GM23338 (cell line): ENCODE results near the gene E4F1. TPM values are rescaled to one million over a fixed set of nuclear protein-coding genes. Genes with fewer than 3 reads are reported as not detected.

ENCODE experiments used
- ATAC-seq: fragments of 200-7000 bp; cut with Tn5 transposase; 3 replicates; pipeline ENCODE4 v1.9.1; 2020
- DNase-seq: peaks from one replicate; pipeline ENCODE4 v3.0.0-alpha.2; 2015; ENCODE audit warnings: low spot score
- H2AFZ ChIP-seq: fragments of 200-600 bp; sonication (generic); 2 replicates; pipeline ENCODE4 v1.8.0; 2016; ENCODE audit warnings: antibody characterized with exemption, mild to moderate bottlenecking, moderate library complexity
- H3F3A ChIP-seq: fragments of 200-600 bp; sonication (generic); replicated peaks from 2 replicates; pipeline ENCODE4 v1.8.0; 2017; ENCODE audit warnings: antibody characterized with exemption, mixed run types, low read depth
- H3K27ac ChIP-seq: fragments of 200-600 bp; sonication (generic); 2 replicates; pipeline ENCODE4 v1.6.1; 2016; ENCODE audit warnings: low read depth
- H3K27me3 ChIP-seq: fragments of 200-600 bp; sonication (generic); 2 replicates; pipeline ENCODE4 v1.8.0; 2016; ENCODE audit warnings: mild to moderate bottlenecking, mixed run types, moderate library complexity; ENCODE audit not compliant: insufficient read depth
- H3K36me3 ChIP-seq: fragments of 200-600 bp; sonication (generic); 2 replicates; pipeline ENCODE4 v1.8.0; 2016; ENCODE audit warnings: mild to moderate bottlenecking; ENCODE audit not compliant: insufficient read depth
- H3K4me1 ChIP-seq: fragments of 200-600 bp; sonication (generic); 2 replicates; pipeline ENCODE4 v1.8.0; 2016; ENCODE audit warnings: mild to moderate bottlenecking, moderate library complexity; ENCODE audit not compliant: insufficient read depth
- H3K4me2 ChIP-seq: fragments of 200-600 bp; sonication (generic); 2 replicates; pipeline ENCODE4 v1.7.1; 2017; ENCODE audit warnings: mixed run types
- H3K4me3 ChIP-seq: fragments of 200-600 bp; sonication (generic); 2 replicates; pipeline ENCODE4 v1.6.1; 2016; ENCODE audit warnings: mixed run types
- H3K79me2 ChIP-seq: fragments of 200-600 bp; sonication (generic); replicated peaks from 2 replicates; pipeline ENCODE4 v1.8.0; 2017; ENCODE audit warnings: mild to moderate bottlenecking; ENCODE audit not compliant: insufficient read depth
- H3K9me2 ChIP-seq: fragments of 200-600 bp; sonication (generic); 2 replicates; pipeline ENCODE4 v1.8.0; 2017; ENCODE audit not compliant: insufficient read depth
- H4K20me1 ChIP-seq: fragments of 200-600 bp; sonication (generic); replicated peaks from 2 replicates; pipeline ENCODE4 v1.8.0; 2017; ENCODE audit warnings: mild to moderate bottlenecking; ENCODE audit not compliant: insufficient read depth
- H3K27ac Mint-ChIP-seq: 2 replicates; pipeline ENCODE4 v1.8.0; 2020; ENCODE audit warnings: inconsistent platforms, mild to moderate bottlenecking, moderate library complexity, mixed read lengths
- H3K27me3 Mint-ChIP-seq: 3 replicates; pipeline ENCODE4 v1.8.0; 2022; ENCODE audit warnings: low read depth, mild to moderate bottlenecking, moderate library complexity, mixed read lengths, inconsistent platforms; ENCODE audit not compliant: insufficient read depth, poor library complexity
- H3K36me3 Mint-ChIP-seq: 3 replicates; pipeline ENCODE4 v1.8.0; 2021; ENCODE audit warnings: low read depth, mild to moderate bottlenecking, inconsistent platforms, moderate library complexity, mixed read lengths
- H3K4me1 Mint-ChIP-seq: 3 replicates; pipeline ENCODE4 v1.8.0; 2020; ENCODE audit warnings: mild to moderate bottlenecking, inconsistent platforms, mixed read lengths
- H3K4me3 Mint-ChIP-seq: 3 replicates; pipeline ENCODE4 v1.8.0; 2021; ENCODE audit warnings: moderate library complexity, mild to moderate bottlenecking, inconsistent platforms, mixed read lengths
- H3K9me3 Mint-ChIP-seq: 3 replicates; pipeline ENCODE4 v1.8.0; 2020; ENCODE audit warnings: moderate library complexity, mild to moderate bottlenecking, inconsistent platforms, mixed read lengths
- EZH2phosphoT487 ChIP-seq: fragments of 200-600 bp; sonication (generic); IDR thresholded peaks from one replicate; pipeline ENCODE4 v1.8.1; 2018; ENCODE audit warnings: antibody characterized with exemption; ENCODE audit not compliant: unreplicated experiment
- NANOG ChIP-seq: IDR thresholded peaks from 2 replicates; pipeline ENCODE4 v1.6.1; 2016; ENCODE audit warnings: antibody characterized with exemption, borderline replicate concordance
- REST ChIP-seq: IDR thresholded peaks from one replicate; pipeline ENCODE4 v1.6.1; 2018; ENCODE audit warnings: antibody characterized with exemption; ENCODE audit not compliant: unreplicated experiment
- STAT1 ChIP-seq: IDR thresholded peaks from one replicate; pipeline ENCODE4 v1.6.1; 2016; ENCODE audit warnings: antibody characterized with exemption; ENCODE audit not compliant: unreplicated experiment
- ZNF114 ChIP-seq: fragments of 250-450 bp; sonication (Bioruptor Pico); IDR thresholded peaks from 2 replicates; pipeline ENCODE4 v1.5.0; 2020; ENCODE audit warnings: mild to moderate bottlenecking, moderate library complexity
- ZNF331 ChIP-seq: fragments of 250-450 bp; sonication (Bioruptor Pico); IDR thresholded peaks from 2 replicates; pipeline ENCODE4 v1.5.0; 2020; ENCODE audit warnings: low read depth, mild to moderate bottlenecking, moderate library complexity
- polyA plus RNA-seq: library from polyadenylated mRNA; unstranded; fragments of >200 nt; fragmentation: Nextera tagmentation; extraction: Ambion mirVana; gene quantifications from 2 replicates; pipeline ENCODE4 v1.2.1, GENCODE V29; 2016
- total RNA-seq: library from RNA; depleted of rRNA; stranded (reverse); fragments of >200 nt; shearing (Covaris generic); gene quantifications from 2 replicates; pipeline ENCODE4 v1.2.3, GENCODE V29; 2014
- TF ChIP-seq, protein P1 (sequence below), 2 experiments: fragments of 200-600 bp in 1 of 2; sonication (generic) in 1 of 2; conservative IDR thresholded peaks; 2 replicates each; pipeline versions ENCODE4 v1.5.1 to v1.6.1; 2016 to 2017; ENCODE audit warnings: antibody characterized with exemption in 2 of 2, low read depth in 2 of 2, mild to moderate bottlenecking in 2 of 2, moderate library complexity in 1 of 2
- TF ChIP-seq, protein P2 (sequence below): IDR thresholded peaks from 2 replicates; pipeline ENCODE4 v1.6.1; 2016; ENCODE audit warnings: antibody characterized with exemption

Gene E4F1
- total and polyA plus RNA-seq, 2 experiments from 2014 or later = 22.6 to 45.5 TPM

GRCh38 chr16:2244301-2244700, 20.9 kb downstream of the E4F1 start:
- no peak for TF ChIP-seq ZNF114 (CRISPR knock-in tag)
- TF ChIP-seq, protein P1, sequence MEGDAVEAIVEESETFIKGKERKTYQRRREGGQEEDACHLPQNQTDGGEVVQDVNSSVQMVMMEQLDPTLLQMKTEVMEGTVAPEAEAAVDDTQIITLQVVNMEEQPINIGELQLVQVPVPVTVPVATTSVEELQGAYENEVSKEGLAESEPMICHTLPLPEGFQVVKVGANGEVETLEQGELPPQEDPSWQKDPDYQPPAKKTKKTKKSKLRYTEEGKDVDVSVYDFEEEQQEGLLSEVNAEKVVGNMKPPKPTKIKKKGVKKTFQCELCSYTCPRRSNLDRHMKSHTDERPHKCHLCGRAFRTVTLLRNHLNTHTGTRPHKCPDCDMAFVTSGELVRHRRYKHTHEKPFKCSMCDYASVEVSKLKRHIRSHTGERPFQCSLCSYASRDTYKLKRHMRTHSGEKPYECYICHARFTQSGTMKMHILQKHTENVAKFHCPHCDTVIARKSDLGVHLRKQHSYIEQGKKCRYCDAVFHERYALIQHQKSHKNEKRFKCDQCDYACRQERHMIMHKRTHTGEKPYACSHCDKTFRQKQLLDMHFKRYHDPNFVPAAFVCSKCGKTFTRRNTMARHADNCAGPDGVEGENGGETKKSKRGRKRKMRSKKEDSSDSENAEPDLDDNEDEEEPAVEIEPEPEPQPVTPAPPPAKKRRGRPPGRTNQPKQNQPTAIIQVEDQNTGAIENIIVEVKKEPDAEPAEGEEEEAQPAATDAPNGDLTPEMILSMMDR (conservative IDR thresholded peaks at IDR 0.05; ENCODE audit: low read depth in 2 of 2) = peak; percentile 26 to 49; a peak in 3 of 4 replicates
- H4K20me1 ChIP-seq = peaks cover 4% of the 10 kb centered on the region
- H3K4me2 ChIP-seq = no peak overlapping the region
- H3K36me3 ChIP-seq = peaks cover 4% of the 10 kb centered on the region; the same call in 1 of the 2 replicates
- H3K27ac ChIP-seq = no peak overlapping the region
- Mint-ChIP-seq H3K27me3 (peaks cover 8% of the 10 kb centered on the region), H3K27ac (no peak overlapping the region), H3K9me3 (no peaks in the 10 kb centered on the region), H3K4me3 (no peak overlapping the region), H3K4me1 (no peaks in the 10 kb centered on the region), H3K36me3 (peaks cover 60% of the 10 kb centered on the region)
- no peak overlapping the region for H2AFZ ChIP-seq
- no peaks in the 10 kb centered on the region for H3K27me3 ChIP-seq
- ATAC-seq (peak; percentile 64), DNase-seq (peak; percentile 64)
- peaks cover 8% of the 10 kb centered on the region for H3F3A ChIP-seq
- H3K9me2 ChIP-seq = no peaks in the 10 kb centered on the region
- no peak overlapping the region for H3K4me3 ChIP-seq
- H3K79me2 ChIP-seq = peaks cover 16% of the 10 kb centered on the region
- no peaks in the 10 kb centered on the region for H3K4me1 ChIP-seq

- peaks cover 9% of the 10 kb centered on the region for H3K27me3 Mint-ChIP-seq
- Histone ChIP-seq H3K36me3 (peaks cover 4% of the 10 kb centered on the region; the same call in 1 of the 2 replicates), H3K4me3 (no peak overlapping the region), H3K9me2 (no peaks in the 10 kb centered on the region), H3K4me2 (no peak overlapping the region), H3K27me3 (no peaks in the 10 kb centered on the region), H3K79me2 (peaks cover 24% of the 10 kb centered on the region), H3K27ac (no peak overlapping the region; the same call in 1 of the 2 replicates), H2AFZ (no peak overlapping the region), H3F3A (peaks cover 7% of the 10 kb centered on the region), H3K4me1 (peaks cover 3% of the 10 kb centered on the region; the same call in 1 of the 2 replicates), H4K20me1 (peaks cover 4% of the 10 kb centered on the region)
- no peak overlapping the region; the same call in 2 of the 3 replicates for H3K4me3 Mint-ChIP-seq
- no peaks in the 10 kb centered on the region for H3K9me3 Mint-ChIP-seq
- no peaks in the 10 kb centered on the region; the same call in 2 of the 3 replicates for H3K4me1 Mint-ChIP-seq
- ATAC-seq = no peak
- no peak overlapping the region for H3K27ac Mint-ChIP-seq
- DNase-seq = no peak
- peaks cover 59% of the 10 kb centered on the region for H3K36me3 Mint-ChIP-seq
- no peak for TF ChIP-seq REST
- TF ChIP-seq ZNF331 (CRISPR knock-in tag) = no peak
- no peak for TF ChIP-seq NANOG
- no peak for TF ChIP-seq ZNF114 (CRISPR knock-in tag)
- no peak for TF ChIP-seq STAT1
- TF ChIP-seq, protein P2, sequence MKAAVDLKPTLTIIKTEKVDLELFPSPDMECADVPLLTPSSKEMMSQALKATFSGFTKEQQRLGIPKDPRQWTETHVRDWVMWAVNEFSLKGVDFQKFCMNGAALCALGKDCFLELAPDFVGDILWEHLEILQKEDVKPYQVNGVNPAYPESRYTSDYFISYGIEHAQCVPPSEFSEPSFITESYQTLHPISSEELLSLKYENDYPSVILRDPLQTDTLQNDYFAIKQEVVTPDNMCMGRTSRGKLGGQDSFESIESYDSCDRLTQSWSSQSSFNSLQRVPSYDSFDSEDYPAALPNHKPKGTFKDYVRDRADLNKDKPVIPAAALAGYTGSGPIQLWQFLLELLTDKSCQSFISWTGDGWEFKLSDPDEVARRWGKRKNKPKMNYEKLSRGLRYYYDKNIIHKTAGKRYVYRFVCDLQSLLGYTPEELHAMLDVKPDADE = no peak
- no peak for TF ChIP-seq EZH2phosphoT487
Observed at GRCh38 chr16:2244926-2245795, 21.8 kb downstream of the E4F1 start.
